GM19395 (cell line): ENCODE measurements around the gene SPINK8.
"Not testable (repeated sequence)": the region's sequence is repeated elsewhere in the genome, so short reads cannot be mapped to it uniquely, and the experiment has no call there.

Experiments used
- ATAC-seq: cut with Tn5 transposase; IDR thresholded peaks from one replicate; pipeline ENCODE4 v1.9.1; 2021; ENCODE audit warnings: mild to moderate bottlenecking, moderate library complexity; ENCODE audit not compliant: unreplicated experiment

SPINK8 gene

GRCh38 chr3:48280881-48281280 lies 52.6 kb downstream of the SPINK8 start:
- ATAC-seq = no peak

GRCh38 chr3:48278884-48279559 lies 54.4 kb downstream of the SPINK8 start:
- ATAC-seq = no peak

GRCh38 chr3:48276911-48277641 lies 56.4 kb downstream of the SPINK8 start:
- no peak for ATAC-seq

GRCh38 chr3:48275287-48276027 lies 58.0 kb downstream of the SPINK8 start:
- ATAC-seq = no peak

GRCh38 chr3:48274452-48274851 lies 59.0 kb downstream of the SPINK8 start:
- no peak for ATAC-seq

- ATAC-seq = no peak
Observed at GRCh38 chr3:48273594-48274211, 59.8 kb downstream of the SPINK8 start.

- ATAC-seq = no peak
Observed at GRCh38 chr3:48271763-48272498, 61.5 kb downstream of the SPINK8 start.

GRCh38 chr3:48271223-48271622 lies 62.2 kb downstream of the SPINK8 start:
- ATAC-seq = not testable (repeated sequence)

GRCh38 chr3:48270306-48270705 lies 63.2 kb downstream of the SPINK8 start:
- no peak for ATAC-seq

- no peak for ATAC-seq
Observed at GRCh38 chr3:48269592-48269991, 63.9 kb downstream of the SPINK8 start.

GRCh38 chr3:48268936-48269561 lies 64.4 kb downstream of the SPINK8 start:
- no peak for ATAC-seq

GRCh38 chr3:48268381-48268935 lies 65.0 kb downstream of the SPINK8 start:
- ATAC-seq = no peak

GRCh38 chr3:48267782-48268181 lies 65.7 kb downstream of the SPINK8 start:
- ATAC-seq = no peak

- no peak for ATAC-seq
Observed at GRCh38 chr3:48258530-48258929, 74.9 kb downstream of the SPINK8 start.
